A549 (cell line): ENCODE measurements around the gene HBZ.
"Not testable (repeated sequence)": the region's sequence is repeated elsewhere in the genome, so short reads cannot be mapped to it uniquely, and the experiment has no call there.

Experiments used
- CTCF ChIP-seq: fragments of >200 bp; sonication (Bioruptor Twin); formaldehyde crosslinking; IDR thresholded peaks from 3 replicates; pipeline ENCODE4 v1.5.1; 2016
- FOSL2 ChIP-seq, 2 experiments: fragments of 450-650 bp in 1 of 2; fragments of >200 bp in 1 of 2; sonication (Bioruptor Twin) in 1 of 2; formaldehyde crosslinking; IDR thresholded peaks; 2 replicates each; pipeline versions ENCODE4 v1.5.0 to v1.6.1; 2016 to 2020; ENCODE audit warnings: mild to moderate bottlenecking in 1 of 2, moderate library complexity in 1 of 2
- PBX3 ChIP-seq: IDR thresholded peaks from 2 replicates; pipeline ENCODE4 v1.6.1; 2012
- POLR2A ChIP-seq: IDR thresholded peaks from 2 replicates; pipeline ENCODE4 v1.6.1; 2012; ENCODE audit warnings: mild to moderate bottlenecking, low read length
- POLR2AphosphoS2 ChIP-seq: conservative IDR thresholded peaks from 2 replicates; pipeline ENCODE4 v1.6.1; 2012; ENCODE audit warnings: low read length, improper control_type of control experiment, inconsistent platforms
- RAD21 ChIP-seq, 2 experiments: fragments of >200 bp in 1 of 2; sonication (Bioruptor Twin) in 1 of 2; formaldehyde crosslinking in 1 of 2; IDR thresholded peaks in 1 of 2; conservative IDR thresholded peaks in 1 of 2; 2 replicates in 1 of 2; 3 replicates in 1 of 2; pipeline ENCODE4 v1.6.1; 2012 to 2018; ENCODE audit warnings: inconsistent platforms in 1 of 2
- REST ChIP-seq: fragments of 200-600 bp; sonication (generic); IDR thresholded peaks from 2 replicates; pipeline ENCODE4 v1.6.1; 2016; ENCODE audit warnings: antibody characterized with exemption, mild to moderate bottlenecking, moderate library complexity
- SMC3 ChIP-seq: fragments of >200 bp; sonication (Bioruptor Twin); formaldehyde crosslinking; IDR thresholded peaks from 3 replicates; pipeline ENCODE4 v1.6.1; 2018; ENCODE audit warnings: inconsistent platforms

DNA sequence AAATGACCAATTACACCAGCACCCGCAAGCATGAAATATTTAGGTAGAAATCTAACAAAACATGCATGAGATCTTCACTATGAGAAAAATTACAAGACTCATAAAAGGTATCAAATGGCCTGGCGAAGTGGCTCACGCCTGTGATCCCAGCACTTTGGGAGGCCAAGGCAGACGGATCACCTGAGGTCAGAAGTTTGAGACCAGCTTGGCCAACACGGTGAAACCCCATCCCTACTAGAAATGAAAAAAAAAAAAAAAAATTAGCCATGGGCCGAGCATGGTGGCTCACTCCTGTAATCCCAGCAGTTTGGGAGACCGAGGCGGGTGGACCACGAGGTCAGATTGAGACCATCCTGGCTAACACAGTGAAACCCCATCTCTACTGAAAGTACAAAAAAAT is 51.6 kb downstream of the HBZ start:
- TF ChIP-seq POLR2A; CTCF; SMC3; POLR2AphosphoS2; FOSL2 (IDR thresholded peaks at IDR 0.05); FOSL2 (CRISPR knock-in tag; IDR thresholded peaks at IDR 0.05); PBX3; REST; RAD21 (conservative IDR thresholded peaks at IDR 0.05 in 1 of 2, IDR thresholded peaks at IDR 0.05 in 1 of 2): not testable (repeated sequence)
